ENCODE results near the gene ARHGEF38.

DNA sequence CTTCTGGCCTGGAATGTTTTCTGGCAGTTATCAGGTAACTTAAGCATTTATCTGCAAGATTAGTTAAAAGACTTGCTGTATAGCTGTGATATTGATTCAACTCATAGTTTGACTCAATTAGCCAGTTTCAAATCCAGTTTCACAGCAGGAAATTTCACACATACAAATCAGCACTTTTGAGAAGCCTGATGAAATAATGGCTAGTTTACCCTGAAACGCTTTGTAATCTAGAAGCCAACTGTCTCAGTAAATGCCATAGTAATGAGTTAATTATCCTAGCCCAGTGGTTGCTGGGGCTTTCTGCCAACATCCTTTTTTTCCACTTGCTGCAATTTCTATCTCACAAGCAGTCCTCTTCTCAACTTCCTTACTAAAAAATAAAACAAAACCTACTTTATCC lies 53.1 kb downstream of the ARHGEF38 start:
- TF ChIP-seq, protein P1, sequence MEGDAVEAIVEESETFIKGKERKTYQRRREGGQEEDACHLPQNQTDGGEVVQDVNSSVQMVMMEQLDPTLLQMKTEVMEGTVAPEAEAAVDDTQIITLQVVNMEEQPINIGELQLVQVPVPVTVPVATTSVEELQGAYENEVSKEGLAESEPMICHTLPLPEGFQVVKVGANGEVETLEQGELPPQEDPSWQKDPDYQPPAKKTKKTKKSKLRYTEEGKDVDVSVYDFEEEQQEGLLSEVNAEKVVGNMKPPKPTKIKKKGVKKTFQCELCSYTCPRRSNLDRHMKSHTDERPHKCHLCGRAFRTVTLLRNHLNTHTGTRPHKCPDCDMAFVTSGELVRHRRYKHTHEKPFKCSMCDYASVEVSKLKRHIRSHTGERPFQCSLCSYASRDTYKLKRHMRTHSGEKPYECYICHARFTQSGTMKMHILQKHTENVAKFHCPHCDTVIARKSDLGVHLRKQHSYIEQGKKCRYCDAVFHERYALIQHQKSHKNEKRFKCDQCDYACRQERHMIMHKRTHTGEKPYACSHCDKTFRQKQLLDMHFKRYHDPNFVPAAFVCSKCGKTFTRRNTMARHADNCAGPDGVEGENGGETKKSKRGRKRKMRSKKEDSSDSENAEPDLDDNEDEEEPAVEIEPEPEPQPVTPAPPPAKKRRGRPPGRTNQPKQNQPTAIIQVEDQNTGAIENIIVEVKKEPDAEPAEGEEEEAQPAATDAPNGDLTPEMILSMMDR (IDR thresholded peaks at IDR 0.05), result no peak
- no peak for TF ChIP-seq YY1 (IDR thresholded peaks at IDR 0.05; ENCODE audit: low read depth)
- no peak for TF ChIP-seq GABPA (IDR thresholded peaks at IDR 0.05; ENCODE audit: low read depth)
- TF ChIP-seq RAD21 (IDR thresholded peaks at IDR 0.05; ENCODE audit: low read length), result no peak
- no peak for TF ChIP-seq EP300 (IDR thresholded peaks at IDR 0.05; ENCODE audit: borderline replicate concordance in 1 of 2, low read depth in 1 of 2, low read length in 1 of 2)
- peak; percentile 33; the same call in 1 of the 2 replicates for TF ChIP-seq NFIC (IDR thresholded peaks at IDR 0.05; ENCODE audit: borderline replicate concordance)
- no peak for TF ChIP-seq POLR2AphosphoS5 (IDR thresholded peaks at IDR 0.05; ENCODE audit: low read depth, low read length)
- no peak for TF ChIP-seq TEAD4 (IDR thresholded peaks at IDR 0.05; ENCODE audit: borderline replicate concordance, insufficient read depth)
- TF ChIP-seq, protein P2, sequence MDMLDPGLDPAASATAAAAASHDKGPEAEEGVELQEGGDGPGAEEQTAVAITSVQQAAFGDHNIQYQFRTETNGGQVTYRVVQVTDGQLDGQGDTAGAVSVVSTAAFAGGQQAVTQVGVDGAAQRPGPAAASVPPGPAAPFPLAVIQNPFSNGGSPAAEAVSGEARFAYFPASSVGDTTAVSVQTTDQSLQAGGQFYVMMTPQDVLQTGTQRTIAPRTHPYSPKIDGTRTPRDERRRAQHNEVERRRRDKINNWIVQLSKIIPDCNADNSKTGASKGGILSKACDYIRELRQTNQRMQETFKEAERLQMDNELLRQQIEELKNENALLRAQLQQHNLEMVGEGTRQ (IDR thresholded peaks at IDR 0.05; ENCODE audit: borderline replicate concordance, low read depth, low read length), result no peak
- TF ChIP-seq TAF1 (IDR thresholded peaks at IDR 0.05; ENCODE audit: borderline replicate concordance, low read depth, low read length), result no peak
- TF ChIP-seq TCF12 (IDR thresholded peaks at IDR 0.05), result no peak
- no peak for TF ChIP-seq ELF1 (IDR thresholded peaks at IDR 0.05)
- no peak for TF ChIP-seq MXI1 (IDR thresholded peaks at IDR 0.05; ENCODE audit: low read depth, low read length)
